Vagina (tissue), 2 donors: ENCODE measurements around the gene SLC39A11. TPM values are rescaled to one million over a fixed set of nuclear protein-coding genes. Genes with fewer than 3 reads are reported as not detected.

ENCODE experiments used
- DNase-seq, 2 donors: peaks; one replicate each; pipeline ENCODE4 v3.0.0-alpha.2; 2017; ENCODE audit errors: extremely low spot score in 2 of 2
- H3K27ac ChIP-seq: fragments of 200-600 bp; sonication (generic); one replicate; pipeline ENCODE4 v1.5.1; 2019
- H3K27me3 ChIP-seq: fragments of 200-600 bp; sonication (generic); one replicate; pipeline ENCODE4 v1.5.1; 2019
- H3K36me3 ChIP-seq, 2 donors: fragments of 200-600 bp; sonication (generic); one replicate each; pipeline ENCODE4 v1.5.1; 2017 to 2019
- H3K4me1 ChIP-seq: fragments of 200-600 bp; sonication (generic); one replicate; pipeline ENCODE4 v1.5.1; 2019
- H3K4me3 ChIP-seq, 2 donors: fragments of 200-600 bp; sonication (generic); 1 replicate in 1 of 2; 2 replicates in 1 of 2; pipeline ENCODE4 v1.5.1; 2016 to 2019
- H3K9me3 ChIP-seq: fragments of 200-600 bp; sonication (generic); one replicate; pipeline ENCODE4 v1.5.1; 2019
- CTCF ChIP-seq, 3 experiments: fragments of 450-650 bp in 2 of 3; fragments of 200-600 bp in 1 of 3; sonication (generic) in 1 of 3; IDR thresholded peaks; one replicate each; pipeline ENCODE4 v1.5.1; 2017 to 2019; ENCODE audit warnings: antibody characterized with exemption in 3 of 3, mild to moderate bottlenecking in 2 of 3, moderate library complexity in 2 of 3
- POLR2A ChIP-seq, 2 donors: fragments of 450-650 bp; IDR thresholded peaks; one replicate each; pipeline ENCODE4 v1.6.1; 2017; ENCODE audit warnings: antibody characterized with exemption in 2 of 2, mild to moderate bottlenecking in 2 of 2, moderate library complexity in 2 of 2
- POLR2AphosphoS5 ChIP-seq, 2 donors: sonication (generic); formaldehyde crosslinking; IDR thresholded peaks; one replicate each; pipeline ENCODE4 v1.9.0; 2017; ENCODE audit warnings: antibody characterized with exemption in 2 of 2, mild to moderate bottlenecking in 2 of 2, low read depth in 1 of 2; ENCODE audit not compliant: insufficient read depth in 1 of 2
- intact Hi-C: fragments of 100-400 bp; cut with DNase I; formaldehyde crosslinking; loops from one replicate; pipeline ENCODE4 v1.15.1; 2023
- total RNA-seq: library from RNA; depleted of rRNA; stranded (reverse); fragments of >200 nt; gene quantifications from one replicate; pipeline ENCODE4 v1.2.3, GENCODE V29; 2016

The SLC39A11 gene
- total RNA-seq, 1 donor from 2014 or later = 22.6 TPM

DNA sequence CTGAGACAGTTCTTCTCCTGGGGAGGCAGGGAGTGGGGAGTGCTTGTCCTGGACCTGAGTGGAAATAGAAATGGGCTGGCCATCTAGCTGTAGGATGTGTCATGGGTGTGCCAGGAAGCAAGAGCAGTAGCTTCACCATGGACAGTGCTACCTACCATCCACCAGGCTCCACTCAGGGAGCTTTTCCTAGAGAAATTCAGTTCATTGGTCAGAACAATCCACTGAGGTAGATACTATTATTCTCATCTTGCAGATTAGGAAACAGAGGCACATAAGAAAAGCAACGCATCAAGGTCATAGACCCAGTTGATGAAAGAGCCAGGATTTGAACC is 372.0 kb downstream of the SLC39A11 start:
- Histone ChIP-seq H3K4me1 (peaks cover 11% of the 10 kb centered on the region), H3K36me3 (no peaks in the 10 kb centered on the region), H3K9me3 (no peaks in the 10 kb centered on the region), H3K27ac (no peak overlapping the region), H3K4me3 (no peak overlapping the region), H3K27me3 (no peaks in the 10 kb centered on the region)
- DNase-seq = no peak
- no peak for TF ChIP-seq POLR2AphosphoS5 (IDR thresholded peaks at IDR 0.05; ENCODE audit: insufficient read depth in 1 of 2, low read depth in 1 of 2)
- no peak for TF ChIP-seq CTCF (IDR thresholded peaks at IDR 0.05)
- TF ChIP-seq POLR2A (IDR thresholded peaks at IDR 0.05) = no peak
- intact Hi-C loops = loop anchor here (10.0 kb wide), 2 partner anchors 434 to 644 kb away; no protein-coding TSS in a partner anchor

GRCh38 chr17:72719578-72720493 is 372.7 kb downstream of the SLC39A11 start:
- intact Hi-C loops = loop anchor here (10.0 kb wide), 2 partner anchors 435 to 645 kb away; no protein-coding TSS in a partner anchor
- TF ChIP-seq POLR2A (IDR thresholded peaks at IDR 0.05) (no peak), POLR2AphosphoS5 (IDR thresholded peaks at IDR 0.05; ENCODE audit: insufficient read depth in 1 of 2, low read depth in 1 of 2) (no peak), CTCF (IDR thresholded peaks at IDR 0.05) (no peak)
- H3K4me1 ChIP-seq = peaks cover 11% of the 10 kb centered on the region
- H3K4me3 ChIP-seq = no peak overlapping the region
- H3K27me3 ChIP-seq = no peaks in the 10 kb centered on the region
- H3K9me3 ChIP-seq = no peaks in the 10 kb centered on the region
- no peak overlapping the region for H3K27ac ChIP-seq
- DNase-seq = no peak
- no peaks in the 10 kb centered on the region for H3K36me3 ChIP-seq

GRCh38 chr17:72719206-72719577 is 373.3 kb downstream of the SLC39A11 start:
- no peaks in the 10 kb centered on the region for H3K9me3 ChIP-seq
- H3K27ac ChIP-seq = no peak overlapping the region
- H3K36me3 ChIP-seq = no peaks in the 10 kb centered on the region
- TF ChIP-seq CTCF (IDR thresholded peaks at IDR 0.05) (no peak), POLR2A (IDR thresholded peaks at IDR 0.05) (no peak), POLR2AphosphoS5 (IDR thresholded peaks at IDR 0.05; ENCODE audit: insufficient read depth in 1 of 2, low read depth in 1 of 2) (no peak)
- H3K4me1 ChIP-seq = peaks cover 11% of the 10 kb centered on the region
- intact Hi-C loops = no loop called here
- H3K27me3 ChIP-seq = no peaks in the 10 kb centered on the region
- H3K4me3 ChIP-seq = no peak overlapping the region
- no peak for DNase-seq

- no peak for TF ChIP-seq CTCF (IDR thresholded peaks at IDR 0.05)
- no peak for TF ChIP-seq POLR2A (IDR thresholded peaks at IDR 0.05)
- no peak for TF ChIP-seq POLR2AphosphoS5 (IDR thresholded peaks at IDR 0.05; ENCODE audit: insufficient read depth in 1 of 2, low read depth in 1 of 2)
- intact Hi-C loops = no loop called here
Measured at GRCh38 chr17:72717676-72718075, 374.8 kb downstream of the SLC39A11 start.

DNA sequence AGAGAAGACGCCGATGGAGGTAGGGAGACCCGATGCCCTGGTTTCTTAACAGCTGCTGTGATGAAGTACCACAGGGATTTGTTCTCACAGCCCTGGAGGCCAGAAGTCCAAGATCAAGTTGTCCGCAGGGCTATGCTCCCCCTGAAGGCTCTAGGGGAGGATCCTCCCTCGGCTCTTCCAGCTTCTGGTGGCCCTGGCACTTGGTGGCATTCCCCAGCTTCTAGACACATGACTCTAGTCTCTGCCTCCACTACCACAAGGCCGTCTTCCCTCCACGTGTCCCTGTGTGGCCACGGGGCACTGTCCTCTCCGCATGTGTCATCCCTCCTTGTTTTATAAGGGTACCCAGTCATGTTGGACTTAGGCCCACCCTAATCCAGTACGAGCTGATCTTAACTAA is 375.2 kb downstream of the SLC39A11 start:
- no peak overlapping the region for H3K27ac ChIP-seq
- TF ChIP-seq POLR2A (IDR thresholded peaks at IDR 0.05) = no peak
- no peak for TF ChIP-seq POLR2AphosphoS5 (IDR thresholded peaks at IDR 0.05; ENCODE audit: insufficient read depth in 1 of 2, low read depth in 1 of 2)
- TF ChIP-seq CTCF (IDR thresholded peaks at IDR 0.05) = no peak
- no peaks in the 10 kb centered on the region for H3K9me3 ChIP-seq
- peaks cover 11% of the 10 kb centered on the region for H3K4me1 ChIP-seq
- intact Hi-C loops = no loop called here
- DNase-seq = no peak
- H3K36me3 ChIP-seq = no peaks in the 10 kb centered on the region
- H3K27me3 ChIP-seq = no peaks in the 10 kb centered on the region
- no peak overlapping the region for H3K4me3 ChIP-seq

More at GRCh38 chr17:72717676-72718075, 374.8 kb downstream of the SLC39A11 start:
- no peak overlapping the region for H3K4me3 ChIP-seq
- H3K27ac ChIP-seq = no peak overlapping the region
- no peaks in the 10 kb centered on the region for H3K36me3 ChIP-seq
- no peaks in the 10 kb centered on the region for H3K27me3 ChIP-seq
- no peak for DNase-seq
- H3K9me3 ChIP-seq = no peaks in the 10 kb centered on the region
- H3K4me1 ChIP-seq = peaks cover 11% of the 10 kb centered on the region
